ENCODE measurements around the gene NGB.

The NGB gene

DNA sequence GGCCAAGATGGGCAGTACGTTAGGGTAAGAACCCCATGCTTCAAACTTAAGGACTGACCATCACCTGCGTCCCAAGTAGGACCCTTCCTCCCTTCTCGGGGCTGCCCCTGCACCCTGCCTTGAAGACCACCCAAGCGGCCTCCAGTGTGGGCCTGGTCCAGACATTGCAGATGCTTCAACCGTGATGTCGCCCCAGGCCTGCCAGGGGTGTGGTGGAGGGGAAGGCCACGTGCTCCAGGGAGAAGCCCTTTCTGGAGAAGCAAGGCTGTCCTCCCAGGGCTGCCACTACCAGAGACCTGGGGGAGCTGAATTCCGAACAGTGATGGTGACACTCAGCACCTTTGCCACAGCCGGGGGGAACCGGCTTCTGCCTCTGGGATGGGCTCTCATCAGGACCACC is 13.3 kb downstream of the NGB start:
- DNase-seq (ENCODE audit: low read depth in 1 of 2, low spot score in 1 of 2), result no peak
- no peak overlapping the region for H3K27ac ChIP-seq (replicated peaks)
- H3K4me3 ChIP-seq (replicated peaks; ENCODE audit: insufficient read depth, low read length), result no peak overlapping the region
- TF ChIP-seq SPI1 (IDR thresholded peaks at IDR 0.05; ENCODE audit: borderline replicate concordance, low read depth), result no peak
- TF ChIP-seq POLR2AphosphoS5 (IDR thresholded peaks at IDR 0.05; ENCODE audit: low read depth), result no peak
- TF ChIP-seq, protein P1, sequence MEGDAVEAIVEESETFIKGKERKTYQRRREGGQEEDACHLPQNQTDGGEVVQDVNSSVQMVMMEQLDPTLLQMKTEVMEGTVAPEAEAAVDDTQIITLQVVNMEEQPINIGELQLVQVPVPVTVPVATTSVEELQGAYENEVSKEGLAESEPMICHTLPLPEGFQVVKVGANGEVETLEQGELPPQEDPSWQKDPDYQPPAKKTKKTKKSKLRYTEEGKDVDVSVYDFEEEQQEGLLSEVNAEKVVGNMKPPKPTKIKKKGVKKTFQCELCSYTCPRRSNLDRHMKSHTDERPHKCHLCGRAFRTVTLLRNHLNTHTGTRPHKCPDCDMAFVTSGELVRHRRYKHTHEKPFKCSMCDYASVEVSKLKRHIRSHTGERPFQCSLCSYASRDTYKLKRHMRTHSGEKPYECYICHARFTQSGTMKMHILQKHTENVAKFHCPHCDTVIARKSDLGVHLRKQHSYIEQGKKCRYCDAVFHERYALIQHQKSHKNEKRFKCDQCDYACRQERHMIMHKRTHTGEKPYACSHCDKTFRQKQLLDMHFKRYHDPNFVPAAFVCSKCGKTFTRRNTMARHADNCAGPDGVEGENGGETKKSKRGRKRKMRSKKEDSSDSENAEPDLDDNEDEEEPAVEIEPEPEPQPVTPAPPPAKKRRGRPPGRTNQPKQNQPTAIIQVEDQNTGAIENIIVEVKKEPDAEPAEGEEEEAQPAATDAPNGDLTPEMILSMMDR (IDR thresholded peaks at IDR 0.05; ENCODE audit: insufficient read depth, low read length), result no peak
- TF ChIP-seq REST (IDR thresholded peaks at IDR 0.05; ENCODE audit: insufficient replicate concordance, low read depth), result no peak
- no peaks in the 10 kb centered on the region for H3K27me3 ChIP-seq (ENCODE audit: insufficient read depth, poor library complexity, severe bottlenecking)

- Histone ChIP-seq H3K27ac (replicated peaks) (no peak overlapping the region), H3K27me3 (ENCODE audit: insufficient read depth, poor library complexity, severe bottlenecking) (no peaks in the 10 kb centered on the region), H3K4me3 (replicated peaks; ENCODE audit: insufficient read depth, low read length) (no peak overlapping the region)
- TF ChIP-seq SPI1 (IDR thresholded peaks at IDR 0.05; ENCODE audit: borderline replicate concordance, low read depth) (no peak), GABPA (IDR thresholded peaks at IDR 0.05; ENCODE audit: low read depth) (no peak), REST (IDR thresholded peaks at IDR 0.05; ENCODE audit: insufficient replicate concordance, low read depth) (no peak), POLR2AphosphoS5 (IDR thresholded peaks at IDR 0.05; ENCODE audit: low read depth) (no peak)
- TF ChIP-seq, protein P1 (IDR thresholded peaks at IDR 0.05; ENCODE audit: insufficient read depth, low read length), result no peak
- no peak for DNase-seq (ENCODE audit: low read depth in 1 of 2, low spot score in 1 of 2)
These were observed 14.3 kb downstream of the NGB start for GRCh38 chr14:77256694-77257093.

- Histone ChIP-seq H3K27me3 (ENCODE audit: insufficient read depth, poor library complexity, severe bottlenecking) (no peaks in the 10 kb centered on the region), H3K27ac (replicated peaks) (no peak overlapping the region), H3K4me3 (replicated peaks; ENCODE audit: insufficient read depth, low read length) (no peak overlapping the region)
- DNase-seq (ENCODE audit: low read depth in 1 of 2, low spot score in 1 of 2), result no peak
- no peak for TF ChIP-seq SPI1 (IDR thresholded peaks at IDR 0.05; ENCODE audit: borderline replicate concordance, low read depth)
- no peak for TF ChIP-seq GABPA (IDR thresholded peaks at IDR 0.05; ENCODE audit: low read depth)
- TF ChIP-seq, protein P1 (IDR thresholded peaks at IDR 0.05; ENCODE audit: insufficient read depth, low read length), result no peak
- TF ChIP-seq REST (IDR thresholded peaks at IDR 0.05; ENCODE audit: insufficient replicate concordance, low read depth), result no peak
- TF ChIP-seq POLR2AphosphoS5 (IDR thresholded peaks at IDR 0.05; ENCODE audit: low read depth), result no peak
These were observed 17.4 kb downstream of the NGB start for GRCh38 chr14:77253333-77254190.
